Right lobe of liver (tissue), 6 donors: ENCODE measurements around the gene ODC1. TPM values are rescaled to one million over a fixed set of nuclear protein-coding genes. Genes with fewer than 3 reads are reported as not detected.

ENCODE experiments used
- ATAC-seq, 4 donors: fragments of 200-7000 bp; cut with Tn5 transposase; one replicate each; pipeline ENCODE4 v1.9.1; 2020; ENCODE audit warnings: mild to moderate bottlenecking in 4 of 4, moderate library complexity in 4 of 4
- DNase-seq, 3 donors: peaks; one replicate each; pipeline ENCODE4 v3.0.0-alpha.2; 2020
- H3K27ac ChIP-seq, 3 donors: fragments of 200-600 bp; one replicate each; pipeline ENCODE4 v1.8.0; 2022
- H3K27me3 ChIP-seq, 2 donors: fragments of 200-600 bp; one replicate each; pipeline ENCODE4 v1.8.0; 2022
- H3K36me3 ChIP-seq, 4 donors: fragments of 200-600 bp; sonication (generic) in 1 of 4; one replicate each; pipeline versions ENCODE4 v1.5.1 to v1.8.0; 2017 to 2022; ENCODE audit warnings: control low read depth in 1 of 4
- H3K4me1 ChIP-seq, 4 donors: fragments of 200-600 bp; sonication (generic) in 1 of 4; one replicate each; pipeline versions ENCODE4 v1.5.1 to v1.8.0; 2017 to 2022; ENCODE audit warnings: control low read depth in 1 of 4
- H3K4me3 ChIP-seq, 3 donors: fragments of 200-600 bp; one replicate each; pipeline ENCODE4 v1.8.0; 2022
- H3K9me3 ChIP-seq, 4 donors: fragments of 200-600 bp; sonication (generic) in 1 of 4; one replicate each; pipeline versions ENCODE4 v1.5.1 to v1.8.0; 2017 to 2022; ENCODE audit warnings: control low read depth in 1 of 4
- POLR2A ChIP-seq: fragments of 450-650 bp; IDR thresholded peaks from one replicate; pipeline ENCODE4 v1.6.1; 2017; ENCODE audit warnings: antibody characterized with exemption, mild to moderate bottlenecking
- WGBS: methylation state at CpG from one replicate; pipeline ENCODE4 v1.1.6; 2018; ENCODE audit warnings: low coverage, low lambda C conversion rate; ENCODE audit not compliant: insufficient coverage; ENCODE audit errors: missing lambda C conversion rate; 5-methylcytosine and 5-hydroxymethylcytosine counted together
- intact Hi-C, 2 donors: fragments of 100-400 bp; cut with DNase I; formaldehyde crosslinking; loops; one replicate each; pipeline versions ENCODE4 v1.11.2 to v1.14.1; 2022
- total RNA-seq, 6 experiments: library from RNA; depleted of rRNA in 2 of 6; stranded (reverse); fragments of >200 nt in 2 of 6; fragmentation: NEBNext Ultra II Directional in 3 of 6; extraction: Animal tissue kit (Norgen Biotek cat#: 25700) in 3 of 6; gene quantifications; one replicate each; pipeline versions ENCODE4 v1.1.0 to v1.2.4, GENCODE V29; 2016 to 2023
- TF ChIP-seq, protein P1 (sequence below), 4 donors: fragments of 200-600 bp in 3 of 4; fragments of 450-650 bp in 1 of 4; IDR thresholded peaks; one replicate each; pipeline versions ENCODE4 v1.5.1 to v1.8.0; 2016 to 2022; ENCODE audit warnings: antibody characterized with exemption in 4 of 4, mild to moderate bottlenecking in 2 of 4
- donor health status: DM: no; HTN: yes; CAD: no.
- donor health status: DM: no; HTN: no; CAD: no.
- donor health status: DM: no; HTN: no; CAD: no.
- donor health status: DM: no; HTN: yes; CAD: no.
- donor health status: DM: no; HTN: yes; CAD: no.

ODC1 gene
- total RNA-seq, 6 experiments from 2014 or later = 14.4 to 197 (median 28.6) TPM

GRCh38 chr2:10397297-10397875 lies 50.7 kb downstream of the ODC1 start:
- Histone ChIP-seq H3K27ac (no peak overlapping the region), H3K4me1 (peaks cover 0 to 37% (median 19%) of the 10 kb centered on the region in 4 donors)
- intact Hi-C loops = no loop called here

GRCh38 chr2:10396464-10396863 lies 51.7 kb downstream of the ODC1 start:
- ATAC-seq = no peak
- intact Hi-C loops = no loop called here
- no peak overlapping the region for H3K4me3 ChIP-seq
- H3K36me3 ChIP-seq = no peaks in the 10 kb centered on the region
- DNase-seq = no peak
- H3K27me3 ChIP-seq = no peaks in the 10 kb centered on the region
- TF ChIP-seq, protein P1, sequence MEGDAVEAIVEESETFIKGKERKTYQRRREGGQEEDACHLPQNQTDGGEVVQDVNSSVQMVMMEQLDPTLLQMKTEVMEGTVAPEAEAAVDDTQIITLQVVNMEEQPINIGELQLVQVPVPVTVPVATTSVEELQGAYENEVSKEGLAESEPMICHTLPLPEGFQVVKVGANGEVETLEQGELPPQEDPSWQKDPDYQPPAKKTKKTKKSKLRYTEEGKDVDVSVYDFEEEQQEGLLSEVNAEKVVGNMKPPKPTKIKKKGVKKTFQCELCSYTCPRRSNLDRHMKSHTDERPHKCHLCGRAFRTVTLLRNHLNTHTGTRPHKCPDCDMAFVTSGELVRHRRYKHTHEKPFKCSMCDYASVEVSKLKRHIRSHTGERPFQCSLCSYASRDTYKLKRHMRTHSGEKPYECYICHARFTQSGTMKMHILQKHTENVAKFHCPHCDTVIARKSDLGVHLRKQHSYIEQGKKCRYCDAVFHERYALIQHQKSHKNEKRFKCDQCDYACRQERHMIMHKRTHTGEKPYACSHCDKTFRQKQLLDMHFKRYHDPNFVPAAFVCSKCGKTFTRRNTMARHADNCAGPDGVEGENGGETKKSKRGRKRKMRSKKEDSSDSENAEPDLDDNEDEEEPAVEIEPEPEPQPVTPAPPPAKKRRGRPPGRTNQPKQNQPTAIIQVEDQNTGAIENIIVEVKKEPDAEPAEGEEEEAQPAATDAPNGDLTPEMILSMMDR (IDR thresholded peaks at IDR 0.05) = no peak
- no peaks in the 10 kb centered on the region for H3K9me3 ChIP-seq
- WGBS = no CpG with 5 or more reads among the region's 13 CpGs
- peaks cover 0 to 34% (median 16%) of the 10 kb centered on the region in 4 donors for H3K4me1 ChIP-seq
- no peak overlapping the region for H3K27ac ChIP-seq

More at GRCh38 chr2:10397297-10397875, 50.7 kb downstream of the ODC1 start:
- H3K36me3 ChIP-seq = no peaks in the 10 kb centered on the region
- no peak for ATAC-seq
- no peak for TF ChIP-seq POLR2A
- TF ChIP-seq, protein P1 (IDR thresholded peaks at IDR 0.05) = no peak
- 80% methylated on average over 1 of the region's 16 CpGs for WGBS
- H3K9me3 ChIP-seq = no peaks in the 10 kb centered on the region
- no peak overlapping the region for H3K4me3 ChIP-seq
- H3K27me3 ChIP-seq = no peaks in the 10 kb centered on the region
- no peak for DNase-seq

DNA sequence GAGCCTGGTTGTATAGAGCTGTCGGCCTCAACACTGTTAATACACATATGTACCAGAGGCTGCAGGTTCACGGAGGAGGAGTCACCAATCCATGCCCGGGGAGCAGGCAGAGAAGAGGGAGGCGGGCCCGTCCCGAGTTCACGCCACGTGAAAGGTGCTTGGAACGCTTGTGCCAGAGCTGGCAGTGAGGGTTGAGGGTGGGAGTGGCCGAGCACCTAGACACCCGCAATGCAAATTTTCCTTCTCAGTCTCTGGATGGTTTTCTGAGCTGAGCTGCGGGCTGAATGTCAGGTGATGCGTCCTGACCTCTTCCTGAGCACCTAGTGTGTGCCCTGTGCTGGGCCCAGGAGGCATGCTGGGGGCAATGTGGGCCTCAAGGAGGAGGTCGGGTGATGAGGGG lies 52.2 kb downstream of the ODC1 start:
- Histone ChIP-seq H3K27ac (no peak overlapping the region), H3K9me3 (no peaks in the 10 kb centered on the region), H3K36me3 (no peaks in the 10 kb centered on the region), H3K27me3 (no peaks in the 10 kb centered on the region), H3K4me3 (no peak overlapping the region), H3K4me1 (peaks cover 0 to 28% (median 13%) of the 10 kb centered on the region in 4 donors)
- TF ChIP-seq, protein P1 (IDR thresholded peaks at IDR 0.05) = no peak
- no peak for TF ChIP-seq POLR2A
- intact Hi-C loops = no loop called here
- no peak for ATAC-seq
- 87% methylated on average over 3 of the region's 14 CpGs for WGBS
- DNase-seq = no peak

DNA sequence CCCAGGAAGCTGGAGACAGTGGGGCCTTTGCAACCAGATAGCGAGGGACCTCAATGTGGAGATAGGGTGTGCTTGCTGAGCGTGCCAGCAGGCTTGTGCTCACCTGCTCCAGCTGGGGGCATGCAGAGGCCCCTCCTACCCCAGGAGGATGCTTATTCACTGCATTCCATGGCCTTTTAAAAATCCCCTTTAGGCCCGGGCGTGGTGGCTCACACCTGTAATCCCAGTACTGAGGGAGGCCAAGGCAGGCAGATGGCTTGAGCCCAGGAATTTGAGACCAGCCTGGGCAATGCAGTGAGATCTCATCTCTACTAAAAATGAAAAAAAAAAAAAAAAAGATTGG lies 54.5 kb downstream of the ODC1 start:
- DNase-seq (no peak), ATAC-seq (no peak)
- Histone ChIP-seq H3K4me1 (peaks cover 0 to 21% (median 7%) of the 10 kb centered on the region in 4 donors), H3K9me3 (no peaks in the 10 kb centered on the region), H3K27ac (no peak overlapping the region), H3K36me3 (no peaks in the 10 kb centered on the region), H3K4me3 (no peak overlapping the region), H3K27me3 (no peaks in the 10 kb centered on the region)
- WGBS = 100% methylated on average over 2 of the region's 4 CpGs
- TF ChIP-seq, protein P1 (IDR thresholded peaks at IDR 0.05) = no peak
- TF ChIP-seq POLR2A = no peak
- intact Hi-C loops = no loop called here
